CD4-positive, alpha-beta T cell (primary cell): ENCODE results near the gene MAP3K7CL. TPM values are rescaled to one million over a fixed set of nuclear protein-coding genes. Genes with fewer than 3 reads are reported as not detected.

Experiments
- ATAC-seq: fragments of 200-7000 bp; cut with Tn5 transposase; one replicate; pipeline ENCODE4 v1.10.0; 2022; ENCODE audit warnings: mild to moderate bottlenecking; ENCODE audit not compliant: poor library complexity
- CTCF ChIA-PET: fragments of 350-600 bp; sonication (Branson Sonifier 250); formaldehyde crosslinking; loops from one replicate; lab custom pipeline; 2021; ENCODE audit warnings: antibody characterized with exemption, inconsistent platforms; lab: Charles Lee
- POLR2A ChIA-PET: fragments of 350-600 bp; sonication (Branson Sonifier 250); formaldehyde crosslinking; loops from one replicate; lab custom pipeline; 2021; ENCODE audit warnings: antibody characterized with exemption, inconsistent platforms; lab: Charles Lee
- DNase-seq, 14 experiments: peaks; one replicate each; pipeline ENCODE4 v3.0.0-alpha.2; 2013 to 2020; ENCODE audit warnings: mixed read lengths in 2 of 14
- H3K27ac ChIP-seq, 2 donors: one replicate each; pipeline versions ENCODE4 v1.5.1 to v1.7.0; 2013; ENCODE audit warnings: low read length in 2 of 2, low read depth in 1 of 2, mild to moderate bottlenecking in 1 of 2
- H3K27me3 ChIP-seq, 2 experiments: 1 replicate in 1 of 2; 2 replicates in 1 of 2; pipeline versions ENCODE4 v1.6.1 to v1.7.0; 2013; ENCODE audit warnings: low read length in 2 of 2, control low read depth in 1 of 2, mild to moderate bottlenecking in 1 of 2, moderate library complexity in 1 of 2; ENCODE audit not compliant: insufficient read depth in 2 of 2, control insufficient read depth in 1 of 2
- H3K36me3 ChIP-seq: one replicate; pipeline ENCODE4 v1.6.1; 2013; ENCODE audit warnings: low read length, control low read depth; ENCODE audit not compliant: insufficient read depth
- H3K4me1 ChIP-seq: one replicate; pipeline ENCODE4 v1.6.1; 2013; ENCODE audit warnings: low read length, control low read depth; ENCODE audit not compliant: insufficient read depth
- H3K4me3 ChIP-seq: one replicate; pipeline ENCODE4 v1.5.1; 2013; ENCODE audit warnings: mild to moderate bottlenecking, low read length, moderate library complexity
- H3K9me3 ChIP-seq, 2 experiments: 1 replicate in 1 of 2; 2 replicates in 1 of 2; pipeline versions ENCODE4 v1.6.1 to v1.7.0; 2013; ENCODE audit warnings: low read length in 2 of 2, mild to moderate bottlenecking in 2 of 2, control low read depth in 1 of 2, moderate library complexity in 1 of 2; ENCODE audit not compliant: control insufficient read depth in 1 of 2, insufficient read depth in 1 of 2
- H3K27ac Mint-ChIP-seq: one replicate; pipeline ENCODE4 v1.8.0; 2020; ENCODE audit warnings: mixed read lengths
- H3K27me3 Mint-ChIP-seq: one replicate; pipeline ENCODE4 v1.8.0; 2021; ENCODE audit warnings: mixed read lengths
- H3K36me3 Mint-ChIP-seq: one replicate; pipeline ENCODE4 v1.8.0; 2021; ENCODE audit warnings: low read depth, mixed read lengths
- H3K4me1 Mint-ChIP-seq: one replicate; pipeline ENCODE4 v1.8.0; 2021; ENCODE audit warnings: low read depth, mixed read lengths
- H3K4me3 Mint-ChIP-seq: one replicate; pipeline ENCODE4 v1.8.0; 2020; ENCODE audit warnings: mild to moderate bottlenecking, mixed read lengths
- H3K9me3 Mint-ChIP-seq: one replicate; pipeline ENCODE4 v1.8.0; 2020; ENCODE audit warnings: mixed read lengths
- CTCF ChIP-seq: fragments of 200-600 bp; IDR thresholded peaks from one replicate; pipeline ENCODE4 v1.8.0; 2022; ENCODE audit warnings: antibody characterized with exemption, mild to moderate bottlenecking
- intact Hi-C, 2 experiments: fragments of 100-400 bp; cut with DNase I in 1 of 2; cut with micrococcal nuclease in 1 of 2; formaldehyde crosslinking; loops; one replicate each; pipeline versions ENCODE4 v1.15.1 to v1.9.0; 2023 to 2025; cut with DNase I, micrococcal nuclease
- total RNA-seq, 174 experiments: library from RNA in 2 of 174; stranded (reverse) in 2 of 174; gene quantifications; one replicate each; pipeline ENCODE4 v1.2.3 and lab custom pipeline; 2021 to 2026

Gene MAP3K7CL
- total RNA-seq, 2 experiments from 2014 or later: 4.6 to 4.7 TPM

GRCh38 chr21:29121759-29122158 lies 8.7 kb upstream of the MAP3K7CL start:
- Histone ChIP-seq H3K36me3 (no peaks in the 10 kb centered on the region), H3K4me1 (no peaks in the 10 kb centered on the region), H3K27ac (no peak overlapping the region), H3K4me3 (no peak overlapping the region), H3K9me3 (no peaks in the 10 kb centered on the region), H3K27me3 (no peaks in the 10 kb centered on the region)
- no peak for ATAC-seq
- Mint-ChIP-seq H3K9me3 (no peaks in the 10 kb centered on the region), H3K4me1 (no peaks in the 10 kb centered on the region), H3K27ac (no peak overlapping the region), H3K36me3 (no peaks in the 10 kb centered on the region), H3K27me3 (no peaks in the 10 kb centered on the region), H3K4me3 (no peak overlapping the region)
- intact Hi-C loops: no loop called here
- no peak for DNase-seq
- ChIA-PET CTCF (no interaction called here), POLR2A (no interaction called here)
- no peak for TF ChIP-seq CTCF

GRCh38 chr21:29124645-29125044 lies 5.8 kb upstream of the MAP3K7CL start:
- peaks cover 2% of the 10 kb centered on the region for H3K9me3 Mint-ChIP-seq
- H3K4me1 Mint-ChIP-seq: no peaks in the 10 kb centered on the region
- no peak overlapping the region for H3K4me3 Mint-ChIP-seq
- H3K36me3 ChIP-seq: no peaks in the 10 kb centered on the region
- H3K4me1 ChIP-seq: no peaks in the 10 kb centered on the region
- H3K27ac ChIP-seq: no peak overlapping the region
- H3K27me3 Mint-ChIP-seq: no peaks in the 10 kb centered on the region
- TF ChIP-seq CTCF: no peak
- H3K9me3 ChIP-seq: peaks cover 0 to 3% of the 10 kb centered on the region in 2 experiments
- ChIA-PET CTCF (interaction anchor here (0.5 to 1.0 kb wide), 2 partner anchors 8 to 1214 kb away, joined by 3 read pairs; no protein-coding TSS in a partner anchor), POLR2A (interaction anchor here (1.1 kb wide), 1 partner anchor 9 kb away, joined by 3 read pairs; no protein-coding TSS in a partner anchor)
- DNase-seq: no peak
- H3K27me3 ChIP-seq: no peaks in the 10 kb centered on the region
- no peak for ATAC-seq
- H3K27ac Mint-ChIP-seq: no peak overlapping the region
- intact Hi-C loops: no loop called here
- H3K36me3 Mint-ChIP-seq: no peaks in the 10 kb centered on the region
- no peak overlapping the region for H3K4me3 ChIP-seq

- Mint-ChIP-seq H3K27ac (no peak overlapping the region), H3K27me3 (no peaks in the 10 kb centered on the region), H3K36me3 (no peaks in the 10 kb centered on the region), H3K9me3 (peaks cover 2% of the 10 kb centered on the region), H3K4me1 (no peaks in the 10 kb centered on the region), H3K4me3 (no peak overlapping the region)
- Histone ChIP-seq H3K9me3 (peaks cover 0 to 3% of the 10 kb centered on the region in 2 experiments), H3K36me3 (no peaks in the 10 kb centered on the region), H3K27ac (no peak overlapping the region), H3K4me3 (no peak overlapping the region), H3K4me1 (no peaks in the 10 kb centered on the region), H3K27me3 (no peaks in the 10 kb centered on the region)
- ATAC-seq (no peak), DNase-seq (no peak)
- POLR2A ChIA-PET: interaction anchor here (1.1 kb wide), 1 partner anchor 9 kb away, joined by 3 read pairs; no protein-coding TSS in a partner anchor
- no peak for TF ChIP-seq CTCF
- CTCF ChIA-PET: interaction anchor here (0.5 to 1.0 kb wide), 2 partner anchors 9 to 1214 kb away, joined by 3 read pairs; no protein-coding TSS in a partner anchor
- intact Hi-C loops: no loop called here
Measured at GRCh38 chr21:29125191-29125590, 5.3 kb upstream of the MAP3K7CL start.
